ENCODE data around the gene APPBP2.

GRCh38 chr17:60510723-60511122, 15.3 kb downstream of the APPBP2 start:
- TF ChIP-seq CTCF (IDR thresholded peaks at IDR 0.05) (no peak), POLR2A (IDR thresholded peaks at IDR 0.05) (no peak)

Data from tibial nerve (tissue), 3 donors.